LNCaP clone FGC (cell line): ENCODE measurements around the gene RMND5B.

ENCODE experiments used
- DNase-seq: peaks from one replicate; pipeline ENCODE4 v3.0.0-alpha.2; 2011; ENCODE audit warnings: low read depth
- H3K4me3 ChIP-seq: 2 replicates; pipeline ENCODE4 v1.5.1; 2011; ENCODE audit warnings: mild to moderate bottlenecking, low read depth, low read length, control low read depth
- CTCF ChIP-seq: IDR thresholded peaks from 2 replicates; pipeline ENCODE4 v1.5.1; 2012; ENCODE audit warnings: mild to moderate bottlenecking; ENCODE audit not compliant: control insufficient read depth, insufficient read depth; ENCODE audit errors: extremely low read depth

RMND5B gene

GRCh38 chr5:178177569-178177968 is 46.8 kb downstream of the RMND5B start:
- H3K4me3 ChIP-seq = no peak overlapping the region
- TF ChIP-seq CTCF = no peak
- DNase-seq = no peak

DNA sequence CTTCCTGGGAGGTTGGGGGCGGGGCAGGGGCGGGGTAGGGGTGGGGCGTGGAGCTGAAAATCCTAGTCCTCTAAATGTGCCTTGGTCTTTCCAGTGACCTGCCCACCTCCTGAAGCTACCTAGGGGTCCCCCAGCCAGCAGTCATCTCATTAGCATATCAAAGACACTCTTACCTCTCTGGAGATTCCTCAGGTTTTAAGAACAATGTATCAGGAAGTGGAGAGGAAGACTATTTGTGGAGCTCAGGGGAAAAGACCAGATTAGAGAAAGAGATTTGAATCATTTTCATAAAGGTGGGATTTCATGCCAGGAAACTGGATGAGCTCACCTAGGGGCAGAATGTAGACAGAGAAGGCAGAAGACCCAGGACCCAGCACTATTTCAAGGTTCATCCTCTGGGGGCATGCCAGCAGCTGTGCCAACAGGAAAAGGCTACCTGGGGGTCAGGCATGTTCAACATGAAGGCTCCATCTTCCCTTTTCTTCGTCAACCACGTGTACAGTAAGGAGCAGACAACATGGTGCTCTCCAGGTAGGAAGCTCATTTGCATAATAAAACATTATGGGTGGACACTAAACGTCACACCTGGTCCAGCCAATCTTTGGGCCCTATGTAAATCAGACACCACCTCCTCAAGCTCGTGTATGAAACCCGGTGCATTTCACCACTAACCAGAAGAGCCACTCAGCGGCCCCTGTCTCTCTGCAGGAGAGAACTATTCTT is 49.5 kb downstream of the RMND5B start:
- no peak for TF ChIP-seq CTCF
- DNase-seq = no peak
- no peak overlapping the region for H3K4me3 ChIP-seq

DNA sequence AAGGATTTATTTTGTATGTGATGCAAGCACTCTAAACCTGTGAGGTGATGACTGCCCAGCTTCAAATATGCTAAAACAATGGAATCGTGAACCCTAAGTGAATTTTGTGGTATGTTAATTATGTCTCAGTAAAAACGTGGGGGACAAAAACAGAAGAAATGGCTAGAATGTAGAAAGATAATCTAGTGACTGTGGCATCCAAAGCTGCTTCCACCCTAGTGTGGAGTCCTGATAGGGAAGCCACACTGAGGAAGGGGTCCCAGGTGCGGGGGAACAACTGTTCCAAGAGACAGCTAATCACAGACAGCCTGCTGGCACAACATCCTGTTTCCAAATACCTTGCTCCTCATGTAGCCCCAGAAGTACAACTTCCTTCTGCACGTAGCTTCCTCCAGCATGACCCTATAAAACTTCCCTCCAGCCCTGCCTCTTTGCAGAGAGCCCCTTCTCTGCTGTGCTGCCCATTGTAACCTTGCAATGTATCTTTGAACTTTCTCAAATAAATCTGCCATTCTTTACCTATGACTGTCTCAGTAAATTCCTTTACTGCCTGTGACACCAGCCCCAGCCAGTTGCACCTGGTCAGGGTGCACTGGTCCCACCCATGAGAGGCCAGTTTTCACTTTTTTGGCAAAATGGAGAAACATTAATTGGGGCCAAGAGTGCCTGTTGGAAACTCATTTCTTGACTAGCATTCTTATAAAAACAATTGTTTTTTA is 51.5 kb downstream of the RMND5B start:
- no peak overlapping the region for H3K4me3 ChIP-seq
- DNase-seq = no peak
- no peak for TF ChIP-seq CTCF

DNA sequence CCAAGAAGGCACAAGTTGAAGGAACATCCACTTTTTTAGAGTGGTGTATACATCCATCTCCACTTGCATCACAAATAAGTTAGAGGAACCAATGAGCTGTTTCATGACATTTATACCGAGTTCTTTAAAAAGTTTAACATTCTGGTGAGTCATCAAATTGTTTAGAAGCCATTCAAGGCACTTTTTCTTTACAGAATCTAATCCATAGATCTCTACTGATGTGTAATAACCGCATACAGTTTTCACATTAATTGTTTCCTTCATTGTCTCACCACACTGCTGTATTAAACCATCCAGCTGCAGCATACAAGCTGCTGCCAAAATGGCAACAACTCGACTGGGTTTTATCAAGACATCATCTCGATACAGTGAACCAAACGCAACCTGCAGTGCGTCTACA is 55.6 kb downstream of the RMND5B start:
- H3K4me3 ChIP-seq = no peak overlapping the region
- DNase-seq = no peak
- no peak for TF ChIP-seq CTCF

DNA sequence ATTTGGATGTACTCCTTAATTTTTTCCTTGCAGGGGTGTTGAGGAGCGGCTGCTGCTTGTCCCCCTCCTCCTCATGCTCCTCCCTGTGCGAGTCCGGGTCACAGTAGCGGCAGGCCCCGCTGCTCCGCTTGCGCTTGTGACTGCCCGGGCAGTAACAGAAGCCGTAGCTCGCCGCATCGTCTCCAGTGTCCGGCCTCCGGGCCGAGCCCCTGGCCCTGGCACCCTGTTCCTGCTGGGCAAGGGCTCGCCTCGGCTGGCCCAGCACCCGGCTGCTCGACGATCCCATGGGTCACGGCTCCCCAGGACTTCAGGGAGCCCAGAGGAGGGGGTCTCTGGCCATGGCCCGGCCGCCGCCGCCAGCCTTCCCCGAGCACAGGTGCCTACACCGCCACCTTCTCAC is 56.2 kb downstream of the RMND5B start, which contains the start of gene GMCL2:
GMCL2 (minus strand) TSS at position 358 of the 400 bp plus-strand sequence; CDS start at position 286, 72 bp downstream.
- DNase-seq = no peak
- TF ChIP-seq CTCF = no peak
- H3K4me3 ChIP-seq = no peak within 1 kb of the TSS

DNA sequence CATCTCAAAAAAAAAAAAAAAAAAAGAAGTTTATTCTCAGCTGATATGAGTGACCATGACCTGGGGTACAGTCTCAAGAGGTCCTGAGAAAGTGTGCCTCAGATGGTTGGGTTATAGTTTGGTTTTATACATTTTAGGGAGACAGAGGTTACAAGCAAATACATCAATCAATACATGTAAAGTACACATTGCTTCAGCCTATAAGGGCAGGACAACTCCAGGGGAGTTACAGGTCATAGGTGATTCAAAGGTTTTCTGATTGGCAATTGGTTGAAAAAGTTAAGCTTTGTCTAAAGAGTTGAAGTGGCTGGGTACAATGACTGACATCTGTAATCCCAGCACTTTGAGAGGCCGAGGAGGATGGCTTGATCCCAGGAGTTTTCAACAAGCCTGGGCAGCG is 58.6 kb downstream of the RMND5B start:
- no peak for DNase-seq
- no peak overlapping the region for H3K4me3 ChIP-seq
- no peak for TF ChIP-seq CTCF
